ENCODE measurements around the gene TRPM2. TPM values are rescaled to one million over a fixed set of nuclear protein-coding genes. Genes with fewer than 3 reads are reported as not detected.

The TRPM2 gene
- total RNA-seq, 4 donors from 2014 or later = 1.0 to 3.3 (median 3.1) TPM

- H3K9me3 ChIP-seq = no peaks in the 10 kb centered on the region
- H3K27ac ChIP-seq = no peak overlapping the region
- WGBS, 2 donors (ENCODE audit: low coverage in 1 of 2) = 83 to 84% methylated on average over 5 to 10 of the region's 37 CpGs
- no peak for ATAC-seq
- peaks cover 30% of the 10 kb centered on the region for H3K27me3 ChIP-seq
- H3K36me3 ChIP-seq = no peaks in the 10 kb centered on the region
- no peak overlapping the region for H3K4me3 ChIP-seq
- no peaks in the 10 kb centered on the region for H3K4me1 ChIP-seq
- TF ChIP-seq, protein P1, sequence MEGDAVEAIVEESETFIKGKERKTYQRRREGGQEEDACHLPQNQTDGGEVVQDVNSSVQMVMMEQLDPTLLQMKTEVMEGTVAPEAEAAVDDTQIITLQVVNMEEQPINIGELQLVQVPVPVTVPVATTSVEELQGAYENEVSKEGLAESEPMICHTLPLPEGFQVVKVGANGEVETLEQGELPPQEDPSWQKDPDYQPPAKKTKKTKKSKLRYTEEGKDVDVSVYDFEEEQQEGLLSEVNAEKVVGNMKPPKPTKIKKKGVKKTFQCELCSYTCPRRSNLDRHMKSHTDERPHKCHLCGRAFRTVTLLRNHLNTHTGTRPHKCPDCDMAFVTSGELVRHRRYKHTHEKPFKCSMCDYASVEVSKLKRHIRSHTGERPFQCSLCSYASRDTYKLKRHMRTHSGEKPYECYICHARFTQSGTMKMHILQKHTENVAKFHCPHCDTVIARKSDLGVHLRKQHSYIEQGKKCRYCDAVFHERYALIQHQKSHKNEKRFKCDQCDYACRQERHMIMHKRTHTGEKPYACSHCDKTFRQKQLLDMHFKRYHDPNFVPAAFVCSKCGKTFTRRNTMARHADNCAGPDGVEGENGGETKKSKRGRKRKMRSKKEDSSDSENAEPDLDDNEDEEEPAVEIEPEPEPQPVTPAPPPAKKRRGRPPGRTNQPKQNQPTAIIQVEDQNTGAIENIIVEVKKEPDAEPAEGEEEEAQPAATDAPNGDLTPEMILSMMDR (IDR thresholded peaks at IDR 0.05) = no peak
- TF ChIP-seq EP300 (IDR thresholded peaks at IDR 0.05) (no peak), POLR2AphosphoS5 (IDR thresholded peaks at IDR 0.05) (no peak), POLR2A (IDR thresholded peaks at IDR 0.05) (no peak)
These were observed 52.8 kb downstream of the TRPM2 start for GRCh38 chr21:44405948-44406872.

GRCh38 chr21:44406953-44407352 lies 53.5 kb downstream of the TRPM2 start:
- H3K4me3 ChIP-seq = no peak overlapping the region
- H3K9me3 ChIP-seq = no peaks in the 10 kb centered on the region
- TF ChIP-seq POLR2A (IDR thresholded peaks at IDR 0.05) (no peak), POLR2AphosphoS5 (IDR thresholded peaks at IDR 0.05) (no peak), EP300 (IDR thresholded peaks at IDR 0.05) (no peak)
- TF ChIP-seq, protein P1 (IDR thresholded peaks at IDR 0.05) = no peak
- H3K36me3 ChIP-seq = no peaks in the 10 kb centered on the region
- ATAC-seq = no peak
- peaks cover 30% of the 10 kb centered on the region for H3K27me3 ChIP-seq
- 80 to 81% methylated on average over 3 to 6 of the region's 8 CpGs for WGBS, 2 donors (ENCODE audit: low coverage in 1 of 2)
- H3K27ac ChIP-seq = no peak overlapping the region
- H3K4me1 ChIP-seq = no peaks in the 10 kb centered on the region

DNA sequence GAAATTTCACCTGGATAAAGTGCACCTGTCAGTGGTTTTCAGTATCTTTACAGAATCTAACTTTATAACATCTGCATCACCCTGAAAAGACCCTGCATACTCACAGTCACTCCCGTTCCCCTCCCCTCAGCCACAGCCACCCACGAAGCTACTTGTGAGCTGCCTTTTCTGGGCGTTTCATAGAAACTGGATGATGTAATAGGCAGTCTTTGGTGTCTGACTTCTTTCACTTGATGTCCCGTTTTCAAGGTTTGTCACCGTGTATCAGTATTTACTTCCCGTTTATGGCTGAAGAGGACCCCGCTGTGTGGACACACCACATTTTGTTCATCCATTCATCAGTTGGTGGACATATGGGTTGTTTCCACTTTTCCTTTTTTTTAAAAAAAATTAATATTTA lies 54.1 kb downstream of the TRPM2 start:
- no peaks in the 10 kb centered on the region for H3K9me3 ChIP-seq
- 79 to 82% methylated on average over 7 of the region's 7 CpGs for WGBS, 2 donors (ENCODE audit: low coverage in 1 of 2)
- no peaks in the 10 kb centered on the region for H3K4me1 ChIP-seq
- TF ChIP-seq POLR2AphosphoS5 (IDR thresholded peaks at IDR 0.05) (no peak), EP300 (IDR thresholded peaks at IDR 0.05) (no peak), POLR2A (IDR thresholded peaks at IDR 0.05) (no peak)
- TF ChIP-seq, protein P1 (IDR thresholded peaks at IDR 0.05) = no peak
- peaks cover 30% of the 10 kb centered on the region for H3K27me3 ChIP-seq
- H3K4me3 ChIP-seq = no peak overlapping the region
- no peak for ATAC-seq
- no peaks in the 10 kb centered on the region for H3K36me3 ChIP-seq
- no peak overlapping the region for H3K27ac ChIP-seq

DNA sequence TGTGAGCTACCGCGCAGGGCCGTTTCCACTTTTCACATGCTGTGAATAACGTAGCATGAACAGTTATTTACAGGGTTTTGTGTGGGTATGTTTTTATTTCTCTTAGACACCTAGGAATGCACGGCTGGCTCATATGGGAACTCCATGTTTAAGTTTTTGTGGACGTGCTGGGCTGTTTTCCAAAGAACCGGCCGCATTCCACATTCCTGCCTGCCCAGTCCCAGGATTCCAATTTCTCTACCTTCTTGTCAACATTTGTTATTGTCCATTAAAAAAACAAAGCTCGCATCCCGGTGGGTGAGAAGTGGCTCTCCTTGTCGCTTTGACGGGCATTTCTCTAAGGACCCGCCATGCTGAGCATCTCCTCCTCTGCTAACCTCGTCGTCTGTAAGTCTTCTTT lies 54.8 kb downstream of the TRPM2 start:
- 80 to 87% methylated on average over 3 to 15 of the region's 15 CpGs for WGBS, 2 donors (ENCODE audit: low coverage in 1 of 2)
- Histone ChIP-seq H3K4me3 (no peak overlapping the region), H3K27ac (no peak overlapping the region), H3K27me3 (peaks cover 30% of the 10 kb centered on the region), H3K9me3 (no peaks in the 10 kb centered on the region), H3K36me3 (no peaks in the 10 kb centered on the region), H3K4me1 (no peaks in the 10 kb centered on the region)
- no peak for ATAC-seq
- TF ChIP-seq, protein P1 (IDR thresholded peaks at IDR 0.05) = no peak
- TF ChIP-seq EP300 (IDR thresholded peaks at IDR 0.05) (no peak), POLR2AphosphoS5 (IDR thresholded peaks at IDR 0.05) (no peak), POLR2A (IDR thresholded peaks at IDR 0.05) (no peak)
